Esophagus squamous epithelium (tissue), 4 donors: ENCODE results near the gene FAM114A2.

Experiments
- POLR2A ChIP-seq, 4 donors: fragments of 450-650 bp; IDR thresholded peaks; one replicate each; pipeline ENCODE4 v1.6.1; 2017; ENCODE audit warnings: antibody characterized with exemption in 4 of 4, mild to moderate bottlenecking in 4 of 4, moderate library complexity in 3 of 4
- TF ChIP-seq, protein P1 (sequence below), 6 experiments: fragments of 450-650 bp in 4 of 6; fragments of 200-600 bp in 2 of 6; sonication (generic) in 2 of 6; IDR thresholded peaks; one replicate each; pipeline ENCODE4 v1.5.1; 2016 to 2019; ENCODE audit warnings: antibody characterized with exemption in 6 of 6, mild to moderate bottlenecking in 4 of 6, moderate library complexity in 4 of 6

DNA sequence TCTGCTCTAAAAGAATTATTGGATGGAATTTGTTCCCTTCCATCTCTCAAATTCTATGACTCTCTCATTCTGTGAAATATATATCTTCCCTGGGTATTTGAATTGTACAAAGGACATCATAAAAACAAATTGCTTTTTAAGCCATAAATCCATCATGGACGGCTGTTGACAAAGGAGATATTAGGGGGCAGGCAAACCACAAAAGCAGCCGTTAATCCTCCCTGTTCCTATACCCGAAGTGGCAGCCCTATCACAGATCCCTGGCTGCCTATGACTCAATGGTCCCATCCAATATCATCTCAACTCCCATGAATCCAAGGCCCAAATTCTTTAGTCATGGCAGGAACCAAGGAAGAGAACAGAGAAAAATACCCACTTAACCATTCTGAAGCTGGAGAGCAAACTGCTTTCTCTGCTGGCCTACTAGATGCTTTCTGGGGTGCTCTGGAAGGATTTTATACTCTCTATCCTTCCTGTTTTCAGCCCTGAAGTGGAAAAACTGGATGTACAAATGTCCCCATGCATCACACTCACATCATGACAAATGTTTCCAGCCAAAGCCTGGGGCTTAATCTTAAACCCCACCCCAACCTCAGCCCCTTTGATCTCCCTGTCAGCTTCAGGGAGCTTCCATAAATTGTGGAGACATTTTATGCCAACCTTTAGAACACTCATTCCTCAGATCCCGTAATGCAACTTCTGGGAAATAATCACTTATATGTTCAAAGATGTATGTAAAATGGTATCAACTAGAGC is 59.5 kb downstream of the FAM114A2 start:
- TF ChIP-seq POLR2A (IDR thresholded peaks at IDR 0.05): no peak
- TF ChIP-seq, protein P1, sequence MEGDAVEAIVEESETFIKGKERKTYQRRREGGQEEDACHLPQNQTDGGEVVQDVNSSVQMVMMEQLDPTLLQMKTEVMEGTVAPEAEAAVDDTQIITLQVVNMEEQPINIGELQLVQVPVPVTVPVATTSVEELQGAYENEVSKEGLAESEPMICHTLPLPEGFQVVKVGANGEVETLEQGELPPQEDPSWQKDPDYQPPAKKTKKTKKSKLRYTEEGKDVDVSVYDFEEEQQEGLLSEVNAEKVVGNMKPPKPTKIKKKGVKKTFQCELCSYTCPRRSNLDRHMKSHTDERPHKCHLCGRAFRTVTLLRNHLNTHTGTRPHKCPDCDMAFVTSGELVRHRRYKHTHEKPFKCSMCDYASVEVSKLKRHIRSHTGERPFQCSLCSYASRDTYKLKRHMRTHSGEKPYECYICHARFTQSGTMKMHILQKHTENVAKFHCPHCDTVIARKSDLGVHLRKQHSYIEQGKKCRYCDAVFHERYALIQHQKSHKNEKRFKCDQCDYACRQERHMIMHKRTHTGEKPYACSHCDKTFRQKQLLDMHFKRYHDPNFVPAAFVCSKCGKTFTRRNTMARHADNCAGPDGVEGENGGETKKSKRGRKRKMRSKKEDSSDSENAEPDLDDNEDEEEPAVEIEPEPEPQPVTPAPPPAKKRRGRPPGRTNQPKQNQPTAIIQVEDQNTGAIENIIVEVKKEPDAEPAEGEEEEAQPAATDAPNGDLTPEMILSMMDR (IDR thresholded peaks at IDR 0.05): no peak
